ELR (cell line): ENCODE data around the gene CSPG4.
A peak's percentile ranks its signal among the peaks of the same experiment; 100 is the strongest.
"Not testable (repeated sequence)": the region's sequence is repeated elsewhere in the genome, so short reads cannot be mapped to it uniquely, and the experiment has no call there.

Source experiments
- DNase-seq: peaks from one replicate; pipeline ENCODE4 v3.0.0-alpha.2; 2015; ENCODE audit warnings: low read depth

CSPG4 gene

GRCh38 chr15:75688278-75688557 is 24.4 kb downstream of the CSPG4 start:
- no peak for DNase-seq

- no peak for DNase-seq
Observed at GRCh38 chr15:75687486-75688277, 25.0 kb downstream of the CSPG4 start.

- DNase-seq = peak; percentile 62
Observed at GRCh38 chr15:75686212-75686642, 26.4 kb downstream of the CSPG4 start.

GRCh38 chr15:75685195-75685594 is 27.5 kb downstream of the CSPG4 start:
- no peak for DNase-seq

GRCh38 chr15:75684648-75685047 is 28.0 kb downstream of the CSPG4 start:
- no peak for DNase-seq

- peak; percentile 65 for DNase-seq
Observed at GRCh38 chr15:75683646-75684312, 28.9 kb downstream of the CSPG4 start.

- no peak for DNase-seq
Observed at GRCh38 chr15:75682181-75683135, 30.2 kb downstream of the CSPG4 start.

- no peak for DNase-seq
Observed at GRCh38 chr15:75680007-75680789, 32.5 kb downstream of the CSPG4 start.

- not testable (repeated sequence) for DNase-seq
Observed at GRCh38 chr15:75678324-75678690, 34.3 kb downstream of the CSPG4 start.

- DNase-seq = no peak
Observed at GRCh38 chr15:75677465-75678323, 35.0 kb downstream of the CSPG4 start.

- DNase-seq = no peak
Observed at GRCh38 chr15:75676688-75677464, 35.8 kb downstream of the CSPG4 start.

GRCh38 chr15:75675579-75676404 is 36.9 kb downstream of the CSPG4 start:
- no peak for DNase-seq

GRCh38 chr15:75674366-75674765 is 38.3 kb downstream of the CSPG4 start:
- no peak for DNase-seq

- peak; percentile 83 for DNase-seq
Observed at GRCh38 chr15:75673426-75674235, 39.0 kb downstream of the CSPG4 start.

- peak; percentile 76 for DNase-seq
Observed at GRCh38 chr15:75672646-75673425, 39.8 kb downstream of the CSPG4 start.

GRCh38 chr15:75671730-75672602 is 40.7 kb downstream of the CSPG4 start:
- DNase-seq = no peak

GRCh38 chr15:75669879-75670212 is 42.8 kb downstream of the CSPG4 start:
- no peak for DNase-seq
